Loucy (cell line): ENCODE measurements around the gene CDCP1.

ENCODE experiments used
- H2AFZ ChIP-seq: fragments of 200-600 bp; sonication (generic); 2 replicates; pipeline ENCODE4 v1.6.0; 2016; ENCODE audit warnings: antibody characterized with exemption, mild to moderate bottlenecking, low read length, moderate library complexity
- H3F3A ChIP-seq: fragments of 200-600 bp; 2 replicates; pipeline ENCODE4 v1.6.0; 2016; ENCODE audit warnings: antibody characterized with exemption, low read depth, mild to moderate bottlenecking
- H3K27me3 ChIP-seq: fragments of 200-600 bp; sonication (generic); 2 replicates; pipeline ENCODE4 v1.6.1; 2014; ENCODE audit warnings: low read length, mild to moderate bottlenecking; ENCODE audit not compliant: insufficient read depth, poor library complexity, severe bottlenecking
- H3K36me3 ChIP-seq: fragments of 200-600 bp; sonication (generic); 2 replicates; pipeline ENCODE4 v1.6.1; 2016; ENCODE audit warnings: low read length; ENCODE audit not compliant: insufficient read depth
- H3K4me1 ChIP-seq: fragments of 200-600 bp; sonication (generic); 2 replicates; pipeline ENCODE4 v1.5.1; 2014; ENCODE audit warnings: low read length, mild to moderate bottlenecking; ENCODE audit not compliant: insufficient read depth, poor library complexity, severe bottlenecking
- H3K4me2 ChIP-seq: fragments of 200-600 bp; sonication (generic); 2 replicates; pipeline ENCODE4 v1.6.0; 2014; ENCODE audit warnings: antibody characterized with exemption, low read length, low read depth, mild to moderate bottlenecking; ENCODE audit not compliant: poor library complexity, severe bottlenecking
- H3K4me3 ChIP-seq: fragments of 200-600 bp; sonication (generic); 2 replicates; pipeline ENCODE4 v1.5.1; 2014; ENCODE audit warnings: low read length, mild to moderate bottlenecking, mixed read lengths; ENCODE audit not compliant: poor library complexity, severe bottlenecking
- H3K79me2 ChIP-seq: fragments of 200-600 bp; sonication (generic); 2 replicates; pipeline ENCODE4 v1.6.1; 2014; ENCODE audit warnings: low read length; ENCODE audit not compliant: insufficient read depth
- H3K9ac ChIP-seq: fragments of 200-600 bp; sonication (generic); 2 replicates; pipeline ENCODE4 v1.6.0; 2014; ENCODE audit warnings: mild to moderate bottlenecking, low read depth, low read length, moderate library complexity; ENCODE audit not compliant: poor library complexity, severe bottlenecking
- H3K9me2 ChIP-seq: fragments of 200-600 bp; sonication (generic); replicated peaks from 2 replicates; pipeline ENCODE4 v1.6.1; 2016; ENCODE audit warnings: low read depth, low read length, mixed read lengths
- H3K9me3 ChIP-seq: fragments of 200-600 bp; sonication (generic); 2 replicates; pipeline ENCODE4 v1.6.1; 2014; ENCODE audit warnings: mild to moderate bottlenecking, antibody characterized with exemption, low read length, low read depth; ENCODE audit not compliant: insufficient read depth
- H4K20me1 ChIP-seq: fragments of 200-600 bp; sonication (generic); 2 replicates; pipeline ENCODE4 v1.6.0; 2014; ENCODE audit warnings: antibody characterized with exemption, low read length, mild to moderate bottlenecking; ENCODE audit not compliant: insufficient read depth, poor library complexity, severe bottlenecking
- CTCF ChIP-seq: fragments of 200-600 bp; sonication (generic); conservative IDR thresholded peaks from 2 replicates; pipeline ENCODE4 v1.5.1; 2014; ENCODE audit warnings: mild to moderate bottlenecking, antibody characterized with exemption, low read length
- EZH2phosphoT487 ChIP-seq: fragments of 200-600 bp; IDR thresholded peaks from 2 replicates; pipeline ENCODE4 v1.6.1; 2018; ENCODE audit warnings: antibody characterized with exemption, mild to moderate bottlenecking, moderate library complexity, borderline replicate concordance

CDCP1 gene

GRCh38 chr3:45059132-45059531, 87.0 kb downstream of the CDCP1 start:
- Histone ChIP-seq H3K36me3 (no peaks in the 10 kb centered on the region), H3K9me3 (no peaks in the 10 kb centered on the region), H3K4me3 (no peak overlapping the region), H3K79me2 (no peaks in the 10 kb centered on the region), H2AFZ (no peak overlapping the region), H3K27me3 (no peaks in the 10 kb centered on the region), H4K20me1 (no peaks in the 10 kb centered on the region), H3K9ac (no peak overlapping the region), H3K4me2 (no peak overlapping the region), H3K4me1 (no peaks in the 10 kb centered on the region), H3F3A (no peaks in the 10 kb centered on the region), H3K9me2 (no peaks in the 10 kb centered on the region)
- TF ChIP-seq EZH2phosphoT487 (no peak), CTCF (no peak)

- H4K20me1 ChIP-seq, result no peaks in the 10 kb centered on the region
- no peaks in the 10 kb centered on the region for H3F3A ChIP-seq
- no peaks in the 10 kb centered on the region for H3K79me2 ChIP-seq
- H3K4me3 ChIP-seq, result no peak overlapping the region
- H3K4me2 ChIP-seq, result no peak overlapping the region
- H3K4me1 ChIP-seq, result no peaks in the 10 kb centered on the region
- no peak overlapping the region for H3K9ac ChIP-seq
- no peaks in the 10 kb centered on the region for H3K9me3 ChIP-seq
- no peaks in the 10 kb centered on the region for H3K36me3 ChIP-seq
- no peaks in the 10 kb centered on the region for H3K27me3 ChIP-seq
- H2AFZ ChIP-seq, result no peak overlapping the region
- no peak for TF ChIP-seq CTCF
- no peak for TF ChIP-seq EZH2phosphoT487
- no peaks in the 10 kb centered on the region for H3K9me2 ChIP-seq
Measured at GRCh38 chr3:45057557-45057956, 88.6 kb downstream of the CDCP1 start.

- Histone ChIP-seq H4K20me1 (no peaks in the 10 kb centered on the region), H3K9ac (no peak overlapping the region), H3K79me2 (no peaks in the 10 kb centered on the region), H3K4me2 (no peak overlapping the region), H3F3A (no peaks in the 10 kb centered on the region), H3K9me3 (no peaks in the 10 kb centered on the region), H3K4me3 (no peak overlapping the region), H3K27me3 (no peaks in the 10 kb centered on the region), H3K36me3 (no peaks in the 10 kb centered on the region), H3K4me1 (no peaks in the 10 kb centered on the region), H3K9me2 (no peaks in the 10 kb centered on the region), H2AFZ (no peak overlapping the region)
- TF ChIP-seq CTCF, result no peak
- no peak for TF ChIP-seq EZH2phosphoT487
Measured at GRCh38 chr3:45056608-45057301, 89.4 kb downstream of the CDCP1 start.
